IMR-90 (cell line): Measurements from ENCODE around the gene NFKBIB. TPM values are rescaled to one million over a fixed set of nuclear protein-coding genes. Genes with fewer than 3 reads are reported as not detected.

ENCODE experiments used
- ATAC-seq: fragments of 200-7000 bp; cut with Tn5 transposase; 2 replicates; pipeline ENCODE4 v1.9.1; 2020; ENCODE audit warnings: low read depth, mild to moderate bottlenecking, moderate library complexity
- BruUV-seq: library from RNA; stranded (reverse); fragments of 400-500 nt; replicated peaks from 2 replicates; lab custom pipeline; 2021; lab: Mats Ljungman, UMichigan
- CTCF ChIA-PET: fragments of 300-600 bp; formaldehyde crosslinking; extraction: SDS; loops from one replicate; lab custom pipeline; 2021; ENCODE audit warnings: antibody characterized with exemption; lab: Yijun Ruan, JAX
- POLR2A ChIA-PET: fragments of 300-600 bp; sonication (Branson Sonifier 250); formaldehyde crosslinking; loops from one replicate; lab custom pipeline; 2022; ENCODE audit warnings: antibody characterized with exemption; ENCODE audit not compliant: unreplicated experiment; lab: Charles Lee
- DNase-seq: peaks from one replicate; pipeline ENCODE4 v3.0.0; 2013
- H2AFZ ChIP-seq: replicated peaks from 2 replicates; pipeline ENCODE3; 2013; ENCODE audit warnings: low read length, mild to moderate bottlenecking; ENCODE audit not compliant: poor library complexity
- H2AK5ac ChIP-seq: 2 replicates; pipeline ENCODE4 v1.6.1; 2013; ENCODE audit warnings: low read depth, low read length, inconsistent platforms
- H2AK9ac ChIP-seq: replicated peaks from 2 replicates; pipeline ENCODE3; 2013; ENCODE audit warnings: mild to moderate bottlenecking, low read depth, low read length, moderate library complexity; ENCODE audit not compliant: poor library complexity
- H2BK120ac ChIP-seq: 2 replicates; pipeline ENCODE4 v1.6.1; 2013; ENCODE audit warnings: low read depth, low read length, inconsistent platforms
- H2BK15ac ChIP-seq: 3 replicates; pipeline ENCODE4 v1.6.1; 2013; ENCODE audit warnings: low read depth, low read length, inconsistent platforms
- H2BK20ac ChIP-seq: 2 replicates; pipeline ENCODE4 v1.6.1; 2013; ENCODE audit warnings: low read depth, mild to moderate bottlenecking, inconsistent platforms, low read length, moderate library complexity
- H2BK5ac ChIP-seq: 2 replicates; pipeline ENCODE4 v1.6.1; 2013; ENCODE audit warnings: mild to moderate bottlenecking, low read depth, low read length, inconsistent platforms; ENCODE audit not compliant: poor library complexity, severe bottlenecking
- H3K14ac ChIP-seq: replicated peaks from 2 replicates; pipeline ENCODE4 v1.6.1; 2013; ENCODE audit warnings: low read depth, low read length, inconsistent platforms
- H3K18ac ChIP-seq: 2 replicates; pipeline ENCODE4 v1.6.1; 2013; ENCODE audit warnings: low read depth, low read length, control low read depth
- H3K23ac ChIP-seq: 2 replicates; pipeline ENCODE4 v1.6.1; 2013; ENCODE audit warnings: low read depth, low read length, inconsistent platforms
- H3K27ac ChIP-seq: 2 replicates; pipeline ENCODE4 v1.5.1; 2013; ENCODE audit warnings: mild to moderate bottlenecking, control low read depth, low read length; ENCODE audit not compliant: insufficient read depth
- H3K27me3 ChIP-seq: 2 replicates; pipeline ENCODE4 v1.6.1; 2013; ENCODE audit warnings: low read length; ENCODE audit not compliant: control insufficient read depth, insufficient read depth
- H3K36me3 ChIP-seq: 2 replicates; pipeline ENCODE4 v1.6.1; 2013; ENCODE audit warnings: low read length, mixed read lengths; ENCODE audit not compliant: control insufficient read depth, insufficient read depth
- H3K4ac ChIP-seq: 2 replicates; pipeline ENCODE4 v1.6.1; 2013; ENCODE audit warnings: low read depth, low read length, inconsistent platforms
- H3K4me1 ChIP-seq: 2 replicates; pipeline ENCODE4 v1.6.1; 2013; ENCODE audit warnings: low read length, mixed read lengths; ENCODE audit not compliant: control insufficient read depth, insufficient read depth
- H3K4me2 ChIP-seq: 2 replicates; pipeline ENCODE4 v1.6.1; 2013; ENCODE audit warnings: low read depth, mild to moderate bottlenecking, control low read depth, low read length, moderate library complexity
- H3K4me3 ChIP-seq: 2 replicates; pipeline ENCODE4 v1.5.1; 2013; ENCODE audit warnings: low read depth, mild to moderate bottlenecking, control low read depth, low read length, moderate library complexity; ENCODE audit not compliant: insufficient read depth
- H3K56ac ChIP-seq: 2 replicates; pipeline ENCODE4 v1.6.1; 2013; ENCODE audit warnings: low read length, inconsistent platforms; ENCODE audit not compliant: insufficient read depth; ENCODE audit errors: extremely low read depth
- H3K79me1 ChIP-seq, 2 experiments: 2 replicates each; pipeline ENCODE4 v1.6.1; 2013; ENCODE audit warnings: low read length in 2 of 2, inconsistent platforms in 1 of 2, low read depth in 1 of 2
- H3K9ac ChIP-seq: 2 replicates; pipeline ENCODE4 v1.6.1; 2013; ENCODE audit warnings: low read depth, low read length, control low read depth
- H3K9me1 ChIP-seq: 2 replicates; pipeline ENCODE4 v1.6.1; 2013; ENCODE audit warnings: low read length, inconsistent platforms; ENCODE audit not compliant: insufficient read depth
- H3K9me3 ChIP-seq: 2 replicates; pipeline ENCODE4 v1.6.1; 2013; ENCODE audit warnings: low read length; ENCODE audit not compliant: control insufficient read depth, insufficient read depth
- H4K20me1 ChIP-seq: 2 replicates; pipeline ENCODE4 v1.6.1; 2013; ENCODE audit warnings: low read length, inconsistent platforms; ENCODE audit not compliant: insufficient read depth
- H4K5ac ChIP-seq: 2 replicates; pipeline ENCODE4 v1.6.1; 2013; ENCODE audit warnings: mild to moderate bottlenecking, low read depth, low read length, control low read depth
- H4K8ac ChIP-seq, 2 experiments: 2 replicates each; pipeline ENCODE4 v1.6.1; 2013; ENCODE audit warnings: low read depth in 2 of 2, low read length in 2 of 2, control low read depth in 1 of 2, inconsistent platforms in 1 of 2
- H4K91ac ChIP-seq: 2 replicates; pipeline ENCODE4 v1.6.1; 2013; ENCODE audit warnings: low read depth, low read length, inconsistent platforms; ENCODE audit not compliant: insufficient read depth
- CHD1 ChIP-seq: IDR thresholded peaks from 2 replicates; pipeline ENCODE4 v1.6.1; 2012; ENCODE audit warnings: low read depth, low read length, improper control_type of control experiment
- MAZ ChIP-seq: IDR thresholded peaks from 2 replicates; pipeline ENCODE4 v1.6.1; 2012; ENCODE audit warnings: low read depth, mild to moderate bottlenecking, low read length, improper control_type of control experiment, moderate library complexity, borderline replicate concordance
- POLR2A ChIP-seq: IDR thresholded peaks from 2 replicates; pipeline ENCODE4 v1.6.1; 2012; ENCODE audit warnings: mild to moderate bottlenecking, low read depth, low read length
- RCOR1 ChIP-seq: IDR thresholded peaks from 2 replicates; pipeline ENCODE4 v1.6.1; 2012; ENCODE audit warnings: mild to moderate bottlenecking, low read length, improper control_type of control experiment; ENCODE audit not compliant: insufficient replicate concordance
- RFX5 ChIP-seq: IDR thresholded peaks from 2 replicates; pipeline ENCODE4 v1.8.0; 2012; ENCODE audit warnings: low read depth, mild to moderate bottlenecking, low read length, moderate library complexity
- WGBS, 2 experiments: methylation state at CpG; one replicate each; pipeline versions ENCODE4 v1.1.5 to v1.1.7; 2013; ENCODE audit warnings: missing lambda C conversion rate in 2 of 2; ENCODE audit not compliant: insufficient read length in 1 of 2; ENCODE audit errors: extremely low coverage in 2 of 2; 5-methylcytosine and 5-hydroxymethylcytosine counted together
- dilution Hi-C: fragments of 300-500 bp; cut with HindIII; formaldehyde crosslinking; loops from one replicate; pipeline ENCODE4 v1.14.3; 2018; ENCODE audit warnings: low sequenced_read_pairs; ENCODE audit not compliant: unreplicated experiment
- in situ Hi-C: fragments of 300-500 bp; cut with MboI; formaldehyde crosslinking; loops from 3 replicates; pipeline ENCODE4 v1.14.3; 2019; ENCODE audit warnings: low sequenced_read_pairs, inconsistent platforms, mixed read lengths
- intact Hi-C: fragments of 100-400 bp; cut with micrococcal nuclease; formaldehyde crosslinking; loops from 2 replicates; pipeline ENCODE4 v1.10.0; 2022
- polyA plus RNA-seq, 3 experiments: library from polyadenylated mRNA; depleted of rRNA; stranded (reverse); fragments of >200 nt; gene quantifications; 2 replicates each; pipeline ENCODE4 v1.2.3, GENCODE V29; 2012; ENCODE audit warnings: low replicate concordance in 1 of 3
- total RNA-seq: library from RNA; depleted of rRNA; stranded (reverse); fragments of >200 nt; gene quantifications from 2 replicates; pipeline ENCODE4 v1.2.3, GENCODE V29; 2012
- TF ChIP-seq, protein P1 (sequence below): conservative IDR thresholded peaks from 2 replicates; pipeline ENCODE4 v1.5.1; 2012; ENCODE audit warnings: mild to moderate bottlenecking, low read depth, low read length, improper control_type of control experiment
- TF ChIP-seq, protein P2 (sequence below): fragments of 150-350 bp; IDR thresholded peaks from 2 replicates; pipeline ENCODE4 v1.6.1; 2016; ENCODE audit warnings: low read depth, mild to moderate bottlenecking, low read length, moderate library complexity, borderline replicate concordance

The NFKBIB gene
- total and polyA plus RNA-seq, 2 of the 4 experiments (the other 2 are of a cell fraction) = 7.5 to 25.5 TPM

- ChIA-PET POLR2A (no interaction called here), CTCF (interaction anchor here (1.0 kb wide), 1 partner anchor 22 kb away, joined by 3 read pairs; no protein-coding TSS in a partner anchor)
- no peaks in the 10 kb centered on the region for H3K9me1 ChIP-seq
- no peak overlapping the region for H2BK120ac ChIP-seq
- no peak for ATAC-seq
- dilution Hi-C loops = no loop called here
- H3K27me3 ChIP-seq = peaks cover 4% of the 10 kb centered on the region; the same call in 1 of the 2 replicates
- no peak overlapping the region for H3K23ac ChIP-seq
- H3K4ac ChIP-seq = no peak overlapping the region
- no peak overlapping the region for H3K4me3 ChIP-seq
- H2AK9ac ChIP-seq = no peak overlapping the region
- no peak overlapping the region for H3K9ac ChIP-seq
- no peak overlapping the region for H2AK5ac ChIP-seq
- no peak overlapping the region for H4K8ac ChIP-seq
- intact Hi-C loops = no loop called here
- H3K36me3 ChIP-seq = peaks cover 25% of the 10 kb centered on the region
- H4K5ac ChIP-seq = no peak overlapping the region
- no peak overlapping the region for H3K18ac ChIP-seq
- TF ChIP-seq, protein P1, sequence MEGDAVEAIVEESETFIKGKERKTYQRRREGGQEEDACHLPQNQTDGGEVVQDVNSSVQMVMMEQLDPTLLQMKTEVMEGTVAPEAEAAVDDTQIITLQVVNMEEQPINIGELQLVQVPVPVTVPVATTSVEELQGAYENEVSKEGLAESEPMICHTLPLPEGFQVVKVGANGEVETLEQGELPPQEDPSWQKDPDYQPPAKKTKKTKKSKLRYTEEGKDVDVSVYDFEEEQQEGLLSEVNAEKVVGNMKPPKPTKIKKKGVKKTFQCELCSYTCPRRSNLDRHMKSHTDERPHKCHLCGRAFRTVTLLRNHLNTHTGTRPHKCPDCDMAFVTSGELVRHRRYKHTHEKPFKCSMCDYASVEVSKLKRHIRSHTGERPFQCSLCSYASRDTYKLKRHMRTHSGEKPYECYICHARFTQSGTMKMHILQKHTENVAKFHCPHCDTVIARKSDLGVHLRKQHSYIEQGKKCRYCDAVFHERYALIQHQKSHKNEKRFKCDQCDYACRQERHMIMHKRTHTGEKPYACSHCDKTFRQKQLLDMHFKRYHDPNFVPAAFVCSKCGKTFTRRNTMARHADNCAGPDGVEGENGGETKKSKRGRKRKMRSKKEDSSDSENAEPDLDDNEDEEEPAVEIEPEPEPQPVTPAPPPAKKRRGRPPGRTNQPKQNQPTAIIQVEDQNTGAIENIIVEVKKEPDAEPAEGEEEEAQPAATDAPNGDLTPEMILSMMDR = no peak
- no peak for TF ChIP-seq MAZ
- TF ChIP-seq, protein P2, sequence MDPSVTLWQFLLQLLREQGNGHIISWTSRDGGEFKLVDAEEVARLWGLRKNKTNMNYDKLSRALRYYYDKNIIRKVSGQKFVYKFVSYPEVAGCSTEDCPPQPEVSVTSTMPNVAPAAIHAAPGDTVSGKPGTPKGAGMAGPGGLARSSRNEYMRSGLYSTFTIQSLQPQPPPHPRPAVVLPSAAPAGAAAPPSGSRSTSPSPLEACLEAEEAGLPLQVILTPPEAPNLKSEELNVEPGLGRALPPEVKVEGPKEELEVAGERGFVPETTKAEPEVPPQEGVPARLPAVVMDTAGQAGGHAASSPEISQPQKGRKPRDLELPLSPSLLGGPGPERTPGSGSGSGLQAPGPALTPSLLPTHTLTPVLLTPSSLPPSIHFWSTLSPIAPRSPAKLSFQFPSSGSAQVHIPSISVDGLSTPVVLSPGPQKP = no peak
- no peak for TF ChIP-seq CHD1
- TF ChIP-seq POLR2A = no peak
- TF ChIP-seq RCOR1 = no peak
- no peak for TF ChIP-seq RFX5
- no peak overlapping the region for H3K27ac ChIP-seq
- H3K79me1 ChIP-seq = peaks cover 0 to 9% of the 10 kb centered on the region in 2 experiments; a peak in 2 of 4 replicates
- no peaks in the 10 kb centered on the region; the same call in 1 of the 2 replicates for H3K9me3 ChIP-seq
- DNase-seq = no peak
- no CpG with 5 or more reads among the region's 10 CpGs for WGBS, 2 experiments
- no peak overlapping the region for H3K4me2 ChIP-seq
- H4K20me1 ChIP-seq = no peaks in the 10 kb centered on the region; the same call in 1 of the 2 replicates
- no peaks in the 10 kb centered on the region for H3K4me1 ChIP-seq
- no peak overlapping the region for H3K56ac ChIP-seq
- no peak overlapping the region for H2BK15ac ChIP-seq
- H2BK5ac ChIP-seq = no peak overlapping the region
- in situ Hi-C loops = loop anchor here (25.0 kb wide), 1 partner anchor 172 kb away; the partner anchor contains the start of gene CAPN12
- no peak overlapping the region for H4K91ac ChIP-seq
- H2BK20ac ChIP-seq = no peak overlapping the region
- peak overlapping the region; percentile 32 for H2AFZ ChIP-seq
- no TSS peak for BruUV-seq
- H3K14ac ChIP-seq = no peak overlapping the region
Observed at GRCh38 chr19:38908911-38909310, 9.1 kb downstream of the NFKBIB start.
